IMR-90 (cell line): ENCODE results near the gene LYSMD4.

Experiments used
- SMC3 ChIP-seq: fragments of 150-350 bp; IDR thresholded peaks from 2 replicates; pipeline ENCODE4 v1.6.1; 2016; ENCODE audit warnings: low read depth, mild to moderate bottlenecking, antibody characterized with exemption, low read length, moderate library complexity
- TF ChIP-seq, protein P1 (sequence below): conservative IDR thresholded peaks from 2 replicates; pipeline ENCODE4 v1.5.1; 2012; ENCODE audit warnings: mild to moderate bottlenecking, low read depth, low read length, improper control_type of control experiment

DNA sequence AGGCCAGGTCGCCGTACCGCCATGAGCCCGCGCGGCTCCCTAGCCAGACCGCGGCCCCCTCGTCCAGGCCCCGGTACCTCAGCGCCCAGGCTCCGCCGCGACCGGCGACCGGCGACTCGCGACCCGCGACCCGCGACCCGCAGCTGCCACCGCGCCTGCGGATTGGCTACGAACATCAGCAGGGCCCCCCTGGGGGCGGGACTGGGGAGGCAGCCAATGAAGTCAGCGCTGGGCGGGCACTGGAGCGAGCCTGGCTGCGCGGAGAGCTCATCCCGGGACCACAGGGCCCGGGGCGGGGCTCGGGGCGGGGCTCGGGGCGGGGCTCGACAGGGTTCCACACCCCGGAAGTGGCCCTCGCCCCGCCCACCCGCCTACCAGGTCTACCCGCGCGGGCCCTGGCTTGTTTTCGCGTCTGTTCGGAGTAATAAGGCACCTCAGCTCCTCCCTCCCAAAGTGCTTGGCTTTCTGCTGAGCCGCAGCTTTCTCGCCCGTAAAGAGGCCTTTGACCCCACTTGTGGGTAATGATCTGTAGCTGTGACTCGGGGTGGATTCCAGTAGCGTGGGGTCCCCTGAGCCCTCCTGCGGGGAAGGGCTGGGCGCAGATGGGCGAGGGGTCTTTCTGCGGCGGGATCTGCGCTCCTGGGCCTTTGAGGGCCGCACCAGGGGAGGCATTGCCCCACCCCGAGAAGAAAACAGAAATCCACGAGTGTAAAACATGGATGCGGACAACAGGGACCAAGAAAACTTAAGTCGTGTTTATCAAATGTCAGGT, at the start of gene LYSMD4:
- TF ChIP-seq SMC3: no peak
- TF ChIP-seq, protein P1, sequence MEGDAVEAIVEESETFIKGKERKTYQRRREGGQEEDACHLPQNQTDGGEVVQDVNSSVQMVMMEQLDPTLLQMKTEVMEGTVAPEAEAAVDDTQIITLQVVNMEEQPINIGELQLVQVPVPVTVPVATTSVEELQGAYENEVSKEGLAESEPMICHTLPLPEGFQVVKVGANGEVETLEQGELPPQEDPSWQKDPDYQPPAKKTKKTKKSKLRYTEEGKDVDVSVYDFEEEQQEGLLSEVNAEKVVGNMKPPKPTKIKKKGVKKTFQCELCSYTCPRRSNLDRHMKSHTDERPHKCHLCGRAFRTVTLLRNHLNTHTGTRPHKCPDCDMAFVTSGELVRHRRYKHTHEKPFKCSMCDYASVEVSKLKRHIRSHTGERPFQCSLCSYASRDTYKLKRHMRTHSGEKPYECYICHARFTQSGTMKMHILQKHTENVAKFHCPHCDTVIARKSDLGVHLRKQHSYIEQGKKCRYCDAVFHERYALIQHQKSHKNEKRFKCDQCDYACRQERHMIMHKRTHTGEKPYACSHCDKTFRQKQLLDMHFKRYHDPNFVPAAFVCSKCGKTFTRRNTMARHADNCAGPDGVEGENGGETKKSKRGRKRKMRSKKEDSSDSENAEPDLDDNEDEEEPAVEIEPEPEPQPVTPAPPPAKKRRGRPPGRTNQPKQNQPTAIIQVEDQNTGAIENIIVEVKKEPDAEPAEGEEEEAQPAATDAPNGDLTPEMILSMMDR: no peak
